ENCODE data around the gene TMEM253.

Gene TMEM253

DNA sequence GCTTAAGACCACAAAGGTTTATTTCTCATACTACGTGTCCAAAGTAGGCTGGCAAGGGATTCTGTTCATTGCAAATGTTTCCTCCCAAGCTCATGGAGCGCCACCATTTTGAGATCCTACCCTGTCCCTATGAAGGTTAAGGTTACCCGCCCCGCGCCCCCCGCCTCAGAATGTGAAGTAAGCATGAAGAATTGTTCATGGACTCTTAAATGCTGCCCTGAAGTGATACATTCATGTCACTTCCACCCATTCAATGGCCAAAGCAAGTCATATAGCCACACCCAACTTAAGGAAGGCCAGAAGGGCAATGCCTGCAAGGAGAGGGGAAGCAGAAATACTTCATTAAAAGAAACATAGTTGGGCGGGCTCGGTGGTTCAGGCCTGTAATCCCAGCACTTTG is 4.2 kb downstream of the TMEM253 start:
- peak in 2 of 4 experiments; percentile 21 to 42 for DNase-seq

GRCh38 chr14:21106176-21106497 is 5.3 kb downstream of the TMEM253 start:
- peak in 1 of 4 experiments; percentile 78 for DNase-seq

DNA sequence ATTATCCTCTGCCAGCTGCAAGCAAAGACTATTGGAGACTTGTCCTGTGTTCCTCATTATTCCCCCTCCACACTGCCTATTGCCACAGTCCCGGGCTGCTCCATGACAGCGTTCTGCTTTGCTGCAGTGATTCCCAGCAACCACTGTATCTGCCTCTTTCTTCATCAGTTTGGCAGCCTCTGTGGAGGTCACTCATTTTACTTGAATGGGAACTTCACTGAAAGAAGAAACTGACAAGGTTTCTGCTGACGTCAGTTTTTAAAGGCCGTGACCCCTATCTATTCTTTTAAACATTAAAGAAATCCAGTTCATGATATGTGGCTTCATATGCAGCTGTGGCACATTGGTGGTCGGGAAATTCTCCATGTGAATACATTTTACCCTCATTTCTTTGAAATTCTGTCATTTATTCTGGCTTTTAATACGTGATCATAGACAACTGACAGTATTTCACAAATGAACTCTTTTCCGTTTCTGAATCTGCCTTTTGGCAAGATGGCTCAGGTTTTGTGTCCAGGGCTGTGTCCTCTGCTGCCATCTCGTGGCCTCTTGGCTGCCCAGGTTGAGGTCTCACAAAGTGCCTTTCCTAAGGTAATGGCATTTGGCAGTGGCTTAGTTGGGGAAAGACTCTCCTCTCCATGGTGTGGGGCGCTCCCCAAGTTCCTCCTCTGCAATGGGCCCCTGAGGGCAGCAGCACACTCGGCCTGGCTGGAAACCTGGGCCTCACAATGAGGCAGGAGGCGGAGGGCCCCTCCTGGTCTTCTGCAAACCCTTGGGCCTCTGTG is 5.8 kb downstream of the TMEM253 start:
- peak; percentile 82 to 91 (median 86) for DNase-seq

GRCh38 chr14:21107283-21107800 is 6.5 kb downstream of the TMEM253 start:
- no peak for DNase-seq

GRCh38 chr14:21108791-21109190 is 7.9 kb downstream of the TMEM253 start:
- no peak for DNase-seq

DNA sequence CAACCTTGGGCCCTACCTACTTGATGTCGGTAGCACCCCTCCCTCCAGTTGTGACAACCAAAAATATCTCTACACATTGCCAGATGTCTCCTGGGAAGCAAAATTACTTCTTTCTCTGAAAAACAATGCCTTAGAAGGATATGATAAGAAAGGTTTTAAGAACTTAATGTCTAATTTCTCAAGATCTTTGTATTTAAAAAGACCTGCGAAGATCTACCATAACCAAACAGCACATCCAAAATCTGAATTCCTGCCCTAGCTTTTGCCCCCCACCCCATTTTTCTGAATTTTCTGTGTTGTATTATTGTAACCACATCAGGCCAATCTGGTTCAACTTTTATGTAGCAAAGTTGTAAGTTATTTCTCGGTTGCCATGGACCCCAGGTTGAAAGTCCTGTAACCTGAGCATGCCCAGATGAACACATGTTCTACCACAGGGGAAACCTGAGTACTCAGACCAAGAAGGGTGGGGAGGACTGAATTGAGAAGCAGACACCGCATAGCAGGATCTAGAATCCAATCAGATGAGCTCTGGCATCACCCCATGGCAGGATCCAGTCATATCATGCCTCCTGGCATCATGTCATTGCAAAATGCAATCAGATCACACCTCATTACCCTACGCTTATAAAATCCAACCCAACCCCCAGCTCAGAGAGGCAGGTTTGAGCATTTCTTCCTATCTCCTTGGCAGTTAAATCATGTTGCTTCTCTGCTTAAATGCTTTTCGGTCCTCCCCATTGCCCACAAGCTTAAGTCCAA is 8.7 kb downstream of the TMEM253 start:
- no peak for DNase-seq

- DNase-seq, result no peak
Observed at GRCh38 chr14:21112255-21112654, 11.4 kb downstream of the TMEM253 start.

- DNase-seq, result no peak
Observed at GRCh38 chr14:21113369-21113768, 12.5 kb downstream of the TMEM253 start.

DNA sequence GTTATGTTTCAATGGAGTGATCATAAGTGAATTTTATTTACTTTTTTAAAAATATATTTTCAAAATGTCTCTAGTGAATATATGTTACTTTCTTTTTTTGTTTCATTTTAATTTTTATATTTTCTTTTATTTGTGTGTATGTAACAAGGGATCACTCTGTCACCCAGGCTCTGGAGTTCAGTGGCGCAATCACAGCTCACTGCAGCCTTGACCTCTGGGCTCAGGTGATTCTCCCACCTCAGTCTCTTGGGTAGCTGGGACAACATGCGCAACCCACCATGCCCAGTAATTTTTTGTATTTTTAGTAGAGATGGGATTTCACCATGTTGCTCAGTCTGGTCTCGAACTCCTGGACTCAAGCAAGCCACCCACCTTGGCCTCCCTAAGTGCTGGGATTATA is 18.1 kb downstream of the TMEM253 start:
- no peak for DNase-seq

GRCh38 chr14:21120686-21121085 is 19.8 kb downstream of the TMEM253 start:
- peak in 2 of 4 experiments; percentile 45 to 54 for DNase-seq

GRCh38 chr14:21121122-21121521 is 20.3 kb downstream of the TMEM253 start:
- DNase-seq, result no peak

DNA sequence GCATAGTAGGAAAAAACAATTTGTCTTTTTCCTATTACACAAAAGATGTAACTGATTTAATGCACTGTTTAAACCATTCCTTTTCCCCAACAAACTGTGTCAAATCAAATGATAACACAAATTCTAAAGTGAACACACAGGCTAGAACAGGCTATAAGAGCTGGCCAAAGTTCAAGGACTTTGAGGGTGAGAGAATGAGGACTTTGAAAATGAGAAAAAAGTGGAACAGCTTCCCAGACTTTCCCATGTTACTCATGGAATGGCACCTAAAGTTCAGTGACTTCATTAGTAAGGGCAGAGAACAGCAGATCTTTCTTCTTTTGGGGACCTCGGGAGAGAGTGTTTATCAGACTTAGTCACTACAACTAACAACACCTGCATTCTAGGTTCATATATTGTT is 22.6 kb downstream of the TMEM253 start:
- no peak for DNase-seq

DNA sequence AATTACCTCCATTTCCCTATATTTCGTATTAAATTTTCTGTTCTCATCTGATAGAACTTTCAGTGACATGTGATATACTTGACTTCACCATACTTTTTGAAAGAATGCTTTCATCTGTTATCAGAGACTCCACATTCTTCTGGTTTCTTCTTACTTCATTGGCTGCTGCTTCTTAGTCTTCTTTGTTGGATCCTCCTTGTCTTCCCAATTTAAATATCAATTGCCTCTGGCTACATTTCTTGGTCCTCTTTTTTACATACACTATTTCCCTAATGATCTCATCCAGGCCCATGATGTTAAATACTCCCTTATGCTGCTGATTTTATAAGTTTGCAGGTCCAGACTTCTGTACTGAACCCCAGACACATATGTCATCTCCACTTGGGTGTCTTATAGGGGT is 33.0 kb downstream of the TMEM253 start:
- no peak for DNase-seq

GRCh38 chr14:21136024-21136423 is 35.2 kb downstream of the TMEM253 start:
- peak in 3 of 4 experiments; percentile 6 to 50 (median 39) for DNase-seq

GRCh38 chr14:21142357-21142756 is 41.5 kb downstream of the TMEM253 start:
- no peak for DNase-seq

- DNase-seq, result no peak
Observed at GRCh38 chr14:21145437-21145836, 44.6 kb downstream of the TMEM253 start.

- DNase-seq, result no peak
Observed at GRCh38 chr14:21149641-21150367, 48.9 kb downstream of the TMEM253 start.

Data from suppressor macrophage (primary cell).